K562 (cell line): ENCODE results near the gene SSU72. TPM values are rescaled to one million over a fixed set of nuclear protein-coding genes. Genes with fewer than 3 reads are reported as not detected.
A peak's percentile ranks its signal among the peaks of the same experiment; 100 is the strongest.
"Not testable (repeated sequence)": the region's sequence is repeated elsewhere in the genome, so short reads cannot be mapped to it uniquely, and the experiment has no call there.

Experiments
- ETV5 ChIP-seq: sonication (generic); formaldehyde crosslinking; IDR thresholded peaks from 2 replicates; pipeline ENCODE4 v1.4.0; 2020; ENCODE audit warnings: low read depth, mild to moderate bottlenecking, missing genetic modification reagents
- L3MBTL2 ChIP-seq: fragments of 450-650 bp; IDR thresholded peaks from 2 replicates; pipeline ENCODE4 v1.6.1; 2016; ENCODE audit warnings: mild to moderate bottlenecking, moderate library complexity
- MGA ChIP-seq: fragments of 450-650 bp; IDR thresholded peaks from 2 replicates; pipeline ENCODE4 v1.6.1; 2016; ENCODE audit warnings: mild to moderate bottlenecking, moderate library complexity
- NR2C2 ChIP-seq, 2 experiments: fragments of 200-800 bp in 1 of 2; sonication (Bioruptor generic) in 1 of 2; sonication (generic) in 1 of 2; formaldehyde crosslinking in 1 of 2; IDR thresholded peaks; 2 replicates each; pipeline versions ENCODE4 v1.6.1 to v1.8.0; 2016 to 2022; ENCODE audit warnings: mild to moderate bottlenecking in 1 of 2, missing compliant biosample characterization in 1 of 2, missing genetic modification characterization in 1 of 2, missing genetic modification reagents in 1 of 2
- NRF1 ChIP-seq, 2 experiments: fragments of 450-650 bp; IDR thresholded peaks in 1 of 2; conservative IDR thresholded peaks in 1 of 2; 2 replicates each; pipeline ENCODE4 v1.6.1; 2014; ENCODE audit warnings: mild to moderate bottlenecking in 2 of 2
- ZNF592 ChIP-seq: fragments of 450-650 bp; IDR thresholded peaks from 2 replicates; pipeline ENCODE4 v1.6.1; 2017; ENCODE audit warnings: antibody characterized with exemption, mild to moderate bottlenecking
- ZNF639 ChIP-seq, 2 experiments: fragments of 200-800 bp in 1 of 2; sonication (Bioruptor generic) in 1 of 2; sonication (generic) in 1 of 2; formaldehyde crosslinking in 1 of 2; IDR thresholded peaks in 1 of 2; conservative IDR thresholded peaks in 1 of 2; 2 replicates each; pipeline versions ENCODE4 v1.5.0 to v1.6.1; 2016 to 2020; ENCODE audit warnings: missing compliant biosample characterization in 1 of 2, missing genetic modification characterization in 1 of 2, missing genetic modification reagents in 1 of 2
- ZNF644 ChIP-seq: fragments of 200-800 bp; sonication (Bioruptor generic); IDR thresholded peaks from 2 replicates; pipeline ENCODE4 v1.6.1; 2016; ENCODE audit warnings: low read depth, missing genetic modification characterization, missing compliant biosample characterization
- polyA plus RNA-seq, 8 experiments: library from polyadenylated mRNA; depleted of rRNA in 4 of 8; stranded (reverse) in 5 of 8; unstranded in 3 of 8; fragments of >200 nt; fragmentation: Nextera tagmentation in 2 of 8; fragmentation: Illumina TruSeq in 1 of 8; extraction: Ambion mirVana in 2 of 8; extraction: Trizol in 1 of 8; gene quantifications; 2 replicates each; pipeline versions ENCODE4 v1.2.1 to v1.2.3, GENCODE V29; 2011 to 2014; ENCODE audit warnings: inconsistent platforms in 1 of 8, missing spikeins in 1 of 8
- total RNA-seq, 7 experiments: library from RNA; depleted of rRNA in 6 of 7; stranded (reverse); fragments of >200 nt in 6 of 7; fragmentation: Illumina TruSeq in 2 of 7; extraction: Trizol in 2 of 7; gene quantifications; 2 replicates each; pipeline versions ENCODE4 v1.2.1 to v1.2.3, GENCODE V29; 2011 to 2021; ENCODE audit warnings: low replicate concordance in 1 of 7

Gene SSU72
- total and polyA plus RNA-seq, 9 of the 15 experiments (the other 6 are each of a cell fraction or from before 2014, with no cell fraction given) = 70.8 to 201 (median 94.6) TPM

GRCh38 chr1:1505366-1505798 is 69.3 kb downstream of the SSU72 start (continued):
- TF ChIP-seq MGA (0 out of 2 replicates have a peak, but pooled peaks have one; percentile 26), NR2C2 (tag; IDR thresholded peaks at IDR 0.05) (peak; percentile 77), ETV5 (CRISPR knock-in tag) (peak; percentile 73; the same call in 1 of the 2 replicates), NRF1 (conservative IDR thresholded peaks at IDR 0.05 in 1 of 2, IDR thresholded peaks at IDR 0.05 in 1 of 2) (0 out of 4 replicates have a peak, but pooled peaks of 1 of the 2 experiments have one; percentile 6), ZNF644 (tag) (0 out of 2 replicates have a peak, but pooled peaks have one; percentile 56), L3MBTL2 (0 out of 2 replicates have a peak, but pooled peaks have one; percentile 42), ZNF639 (CRISPR knock-in tag; conservative IDR thresholded peaks at IDR 0.05 in 1 of 2, IDR thresholded peaks at IDR 0.05 in 1 of 2) (0 out of 4 replicates have a peak, but pooled peaks of 1 of the 2 experiments have one; percentile 48), ZNF592 (peak; percentile 43; the same call in 1 of the 2 replicates)
- not testable (repeated sequence) for TF ChIP-seq NR2C2 (CRISPR knock-in tag; IDR thresholded peaks at IDR 0.05)
